GM18498 (cell line): ENCODE measurements around the gene LRRC37A3.
"Not testable (repeated sequence)": the region's sequence is repeated elsewhere in the genome, so short reads cannot be mapped to it uniquely, and the experiment has no call there.

Source experiments
- ATAC-seq: cut with Tn5 transposase; IDR thresholded peaks from one replicate; pipeline ENCODE4 v1.9.1; 2021; ENCODE audit warnings: mild to moderate bottlenecking, moderate library complexity; ENCODE audit not compliant: unreplicated experiment

Gene LRRC37A3

GRCh38 chr17:64927444-64927843 is 8.2 kb upstream of the LRRC37A3 start:
- peak; percentile 61 for ATAC-seq

GRCh38 chr17:64926430-64926829 is 7.2 kb upstream of the LRRC37A3 start:
- ATAC-seq = not testable (repeated sequence)

DNA sequence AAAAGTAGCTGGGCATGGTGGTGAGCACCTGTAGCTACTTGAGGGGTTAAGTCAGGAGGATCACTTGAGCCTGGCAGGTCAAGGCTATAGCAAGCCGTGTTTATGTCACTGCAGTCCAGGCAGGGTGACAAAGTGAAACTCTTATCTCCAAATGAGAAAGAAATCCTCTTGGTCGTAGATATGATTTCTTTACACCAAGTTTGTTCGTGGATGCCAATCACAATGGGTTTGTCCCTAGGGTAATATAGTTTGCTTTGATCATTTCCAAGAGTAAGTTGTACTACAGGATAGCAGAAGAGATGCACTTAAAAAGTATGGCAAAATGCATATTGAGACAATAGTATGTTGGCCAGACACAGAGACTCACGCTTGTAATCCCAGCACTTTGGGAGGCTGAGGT is 6.0 kb upstream of the LRRC37A3 start:
- not testable (repeated sequence) for ATAC-seq

DNA sequence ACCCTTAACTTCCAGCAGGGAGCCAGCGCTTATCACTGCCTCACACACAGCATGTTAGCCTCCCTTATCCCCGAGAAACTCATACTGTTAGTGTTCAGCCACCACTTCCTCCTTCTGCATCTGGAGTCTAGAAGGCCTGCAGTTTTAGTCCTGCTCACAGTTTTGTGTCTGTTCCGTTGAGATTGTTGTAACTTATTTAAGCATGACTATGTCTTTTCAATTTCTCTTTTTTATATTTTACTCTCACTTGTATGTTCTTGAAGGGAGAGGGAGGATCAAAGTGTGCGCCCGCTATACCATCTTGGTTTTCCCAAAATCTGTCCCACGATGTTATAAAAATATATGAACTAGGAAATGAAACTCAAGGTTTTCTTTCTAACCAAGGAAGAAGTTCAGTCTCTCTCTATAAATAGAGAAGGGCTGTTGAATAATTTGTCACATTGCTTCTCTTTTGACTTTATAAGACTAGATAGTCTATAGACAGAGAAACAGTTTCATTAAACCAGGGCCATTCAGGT is 3.8 kb upstream of the LRRC37A3 start:
- ATAC-seq = peak; percentile 25

DNA sequence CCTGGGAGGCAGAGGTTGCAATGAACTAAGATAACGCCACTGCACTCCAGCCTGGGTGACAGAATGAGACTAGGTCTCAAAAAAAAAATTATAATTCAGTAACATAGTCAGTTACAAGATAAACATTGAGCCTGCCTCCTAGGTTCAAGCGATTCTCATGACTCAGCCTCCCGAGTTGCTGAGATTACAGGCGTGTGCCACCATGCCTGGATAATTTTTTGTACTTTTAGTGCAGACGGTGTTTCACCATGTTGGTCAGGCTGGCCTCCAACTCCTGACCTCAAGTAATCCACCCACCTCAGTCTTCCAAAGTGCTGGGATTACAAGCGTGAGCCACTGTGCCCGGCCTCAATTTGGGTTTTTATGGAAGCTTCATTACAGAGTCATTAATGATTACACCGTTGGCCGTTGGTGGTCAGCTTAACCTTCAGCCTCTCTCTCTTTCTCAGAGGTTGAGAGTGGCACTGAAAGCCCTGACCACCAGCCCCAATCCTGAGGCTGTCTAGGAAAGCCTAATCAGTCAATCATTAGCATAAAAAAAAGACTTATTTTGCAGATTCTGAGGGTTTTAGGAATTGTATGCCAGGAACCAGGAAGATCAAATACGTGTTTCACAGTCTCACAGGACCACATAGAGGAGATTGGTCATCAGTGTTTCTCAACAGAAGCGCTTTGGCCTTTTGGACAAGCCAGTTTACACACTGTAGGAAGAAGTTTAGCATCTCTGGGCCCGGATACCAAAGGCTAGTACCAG is 1.3 kb upstream of the LRRC37A3 start:
- ATAC-seq = no peak

DNA sequence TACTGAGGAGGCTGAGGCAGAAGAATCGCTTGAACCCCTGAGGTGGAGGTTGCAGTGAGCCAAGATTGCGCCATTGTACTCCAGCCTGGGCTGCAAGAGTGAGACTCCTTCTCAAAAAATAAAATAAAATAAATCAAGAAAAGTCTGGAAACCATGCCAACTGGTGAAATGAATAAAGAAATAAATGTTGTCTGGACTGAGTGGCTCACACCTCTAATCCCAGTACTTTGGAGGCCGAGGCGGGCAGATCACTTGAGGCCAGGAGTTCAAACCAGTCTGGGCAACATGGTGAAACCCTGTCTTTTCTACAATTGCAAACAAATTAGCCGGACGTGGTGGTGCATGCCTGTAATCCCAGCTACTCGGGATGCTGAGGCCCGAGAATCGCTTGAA is 744 bp upstream of the LRRC37A3 start:
- ATAC-seq = no peak

DNA sequence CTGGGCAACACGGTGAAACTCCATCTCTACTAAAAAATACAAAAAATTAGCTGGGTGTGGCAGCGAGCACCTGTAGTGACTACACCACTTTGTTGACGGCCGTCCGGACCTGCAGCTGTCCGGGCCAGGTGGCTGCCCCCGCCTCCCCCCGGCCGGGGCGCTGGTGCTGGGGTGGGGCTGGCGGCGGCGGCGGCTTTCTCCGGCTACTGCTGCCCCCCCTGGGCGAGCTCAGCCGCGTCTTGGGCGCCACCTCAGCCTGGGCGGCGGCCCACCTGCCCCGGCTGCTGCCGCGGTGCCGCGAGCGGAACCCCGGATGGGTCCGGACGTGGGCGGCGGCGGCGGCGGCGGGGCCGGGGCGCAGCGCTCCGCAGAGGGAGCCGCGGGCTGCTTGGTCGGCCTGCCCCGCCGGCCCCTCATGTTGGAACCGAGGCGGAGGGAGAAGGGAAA is 413 bp downstream of the LRRC37A3 start:
- ATAC-seq = peak; percentile 57

- not testable (repeated sequence) for ATAC-seq
These were observed 1.7 kb downstream of the LRRC37A3 start for GRCh38 chr17:64917540-64917939.

DNA sequence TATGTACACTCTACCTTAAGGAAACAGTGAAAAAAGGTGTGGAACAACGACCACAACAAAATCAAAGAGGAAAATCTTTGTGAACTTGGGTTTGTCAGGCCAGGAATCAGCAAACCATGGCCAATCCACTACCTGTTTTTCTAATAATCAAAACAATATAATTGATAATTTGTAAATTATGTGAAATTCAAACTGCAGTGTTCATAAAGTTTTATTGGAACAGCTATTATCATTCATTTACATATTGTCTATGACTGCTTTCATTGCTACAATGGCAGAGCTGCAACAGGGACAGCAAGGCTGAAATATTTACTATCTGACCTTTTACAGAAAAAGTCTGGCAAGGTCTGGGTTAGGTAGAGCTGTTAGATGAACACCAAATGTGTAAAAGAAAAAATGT is 4.0 kb downstream of the LRRC37A3 start:
- not testable (repeated sequence) for ATAC-seq

DNA sequence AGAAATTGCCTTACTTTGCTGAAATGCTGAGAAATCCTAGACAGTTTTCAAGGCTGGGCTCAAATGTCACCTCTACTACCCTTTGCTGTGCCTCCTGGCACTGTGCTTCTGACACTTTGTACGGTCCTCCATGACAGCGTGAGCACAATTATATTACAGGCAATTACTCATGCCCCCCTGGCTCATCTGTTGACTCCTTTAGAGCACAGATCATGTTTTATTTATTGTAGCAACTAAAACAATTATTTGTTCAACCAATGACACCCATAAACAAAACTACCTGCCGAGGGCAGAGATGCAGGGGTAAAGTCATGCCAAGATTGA is 9.1 kb downstream of the LRRC37A3 start:
- ATAC-seq = not testable (repeated sequence)

DNA sequence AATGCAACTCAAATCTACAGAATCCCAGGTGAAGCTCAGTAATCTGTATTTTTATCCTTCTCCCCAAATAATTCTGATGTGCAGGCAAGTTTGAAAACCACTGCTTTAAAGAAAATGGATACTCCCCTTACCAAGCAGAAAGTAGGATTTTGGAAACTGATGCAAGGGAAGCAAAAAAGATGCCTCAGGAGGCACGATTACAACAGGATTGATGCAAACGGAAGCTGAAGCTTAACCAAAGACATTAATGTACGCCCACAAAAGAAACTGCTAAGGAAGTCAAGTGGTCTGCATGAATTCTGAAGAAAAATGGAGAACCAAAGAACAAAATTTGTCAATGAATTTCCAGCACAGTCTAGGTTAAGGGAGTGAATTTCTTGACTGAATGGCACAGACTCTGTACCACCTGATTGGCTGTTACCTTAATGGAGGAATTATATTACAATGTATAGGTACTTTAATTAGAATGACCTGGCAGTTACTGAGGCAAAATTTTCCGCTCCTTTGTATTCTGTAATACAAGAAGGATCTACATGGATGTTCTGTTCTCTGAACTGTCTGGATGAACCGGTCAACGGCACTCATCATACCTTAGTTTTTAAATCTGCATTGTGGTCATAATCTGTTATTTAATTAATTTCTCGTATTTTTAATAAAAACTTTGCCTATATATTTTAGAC is 9.6 kb downstream of the LRRC37A3 start:
- ATAC-seq = not testable (repeated sequence)

DNA sequence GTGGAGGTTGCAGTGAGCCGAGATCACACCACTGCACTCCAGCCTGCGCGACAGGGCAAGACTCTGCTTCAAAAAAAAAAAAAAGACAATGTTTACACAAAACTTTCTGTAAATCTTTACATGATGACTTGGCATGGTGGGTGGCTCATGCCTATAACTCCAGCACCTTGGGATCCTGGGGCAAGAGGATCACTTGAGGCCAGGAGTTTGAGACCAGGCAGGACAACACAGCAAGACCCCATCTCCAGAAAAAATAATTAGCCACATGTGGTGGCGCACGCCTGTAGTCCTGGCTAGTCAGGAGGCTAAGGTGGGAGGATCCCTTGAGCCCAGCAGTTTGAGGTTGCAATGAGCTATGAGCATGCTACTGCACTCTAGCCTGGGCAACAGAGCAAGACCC is 15.2 kb downstream of the LRRC37A3 start:
- ATAC-seq = not testable (repeated sequence)

- not testable (repeated sequence) for ATAC-seq
These were observed 22.1 kb downstream of the LRRC37A3 start for GRCh38 chr17:64897136-64897535.

DNA sequence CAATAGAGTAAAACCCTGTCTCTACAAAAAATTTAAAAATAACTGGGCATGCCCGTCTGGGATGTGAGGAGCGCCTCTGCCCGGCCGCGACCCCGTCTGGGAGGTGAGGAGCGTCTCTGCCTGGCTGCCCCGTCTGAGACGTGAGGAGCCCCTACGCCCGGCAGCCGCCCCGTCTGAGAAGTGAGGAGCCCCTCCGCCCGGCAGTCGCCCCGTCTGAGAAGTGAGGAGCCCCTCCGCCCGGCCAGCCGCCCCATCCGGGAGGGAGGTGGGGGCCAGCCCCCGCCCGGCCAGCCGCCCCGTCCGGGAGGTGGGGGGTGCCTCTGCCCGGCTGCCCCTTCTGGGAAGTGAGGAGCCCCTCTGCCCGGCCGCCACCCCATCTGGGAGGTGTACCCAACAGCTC is 45.1 kb downstream of the LRRC37A3 start:
- not testable (repeated sequence) for ATAC-seq

DNA sequence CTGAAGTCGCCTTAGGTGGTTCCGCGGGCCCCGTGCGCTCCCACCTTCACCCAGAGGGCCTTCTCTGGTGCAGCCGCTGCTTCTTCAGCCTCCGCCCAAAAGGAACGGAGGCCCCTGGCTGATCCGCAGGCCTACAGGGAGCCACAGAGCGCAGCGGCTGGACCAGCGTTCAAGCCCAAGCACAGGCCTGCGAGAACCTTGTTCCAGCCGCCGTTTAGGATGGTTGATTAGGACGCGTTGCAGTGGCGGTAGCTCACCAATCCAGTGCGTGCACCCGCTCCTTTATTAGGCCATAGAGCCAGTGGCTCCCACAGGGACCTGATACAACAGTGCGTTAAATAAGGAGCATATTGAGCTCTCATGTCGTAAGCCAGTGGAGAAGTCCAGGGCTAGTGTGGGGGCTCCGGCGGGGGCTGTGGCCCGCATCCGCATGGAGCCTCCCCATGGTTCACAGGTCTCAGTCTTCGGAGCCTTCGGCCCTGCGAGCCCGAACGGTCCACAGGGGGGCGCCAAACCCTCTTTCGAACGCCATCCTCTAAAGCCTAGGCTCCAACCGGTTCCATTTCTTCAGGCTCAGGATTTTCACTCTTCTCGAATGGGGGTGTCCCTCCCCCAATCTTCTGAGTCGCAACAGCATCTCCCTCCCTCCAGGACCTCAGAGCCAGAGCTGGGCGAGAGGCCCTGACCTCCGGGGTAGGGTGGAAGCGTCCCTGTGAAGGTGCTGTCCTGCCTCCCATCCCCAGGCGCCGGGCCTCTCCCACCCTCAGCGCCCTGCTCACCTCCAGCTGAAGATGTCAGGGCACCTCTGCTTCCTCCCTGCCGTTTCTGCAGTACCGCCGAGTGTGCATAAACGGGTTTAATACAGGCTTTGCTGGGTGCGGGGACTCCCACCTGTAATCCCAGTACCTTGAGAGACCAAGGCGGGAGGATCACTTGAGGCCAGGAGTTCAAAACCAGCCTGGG is 71.5 kb downstream of the LRRC37A3 start:
- not testable (repeated sequence) for ATAC-seq

DNA sequence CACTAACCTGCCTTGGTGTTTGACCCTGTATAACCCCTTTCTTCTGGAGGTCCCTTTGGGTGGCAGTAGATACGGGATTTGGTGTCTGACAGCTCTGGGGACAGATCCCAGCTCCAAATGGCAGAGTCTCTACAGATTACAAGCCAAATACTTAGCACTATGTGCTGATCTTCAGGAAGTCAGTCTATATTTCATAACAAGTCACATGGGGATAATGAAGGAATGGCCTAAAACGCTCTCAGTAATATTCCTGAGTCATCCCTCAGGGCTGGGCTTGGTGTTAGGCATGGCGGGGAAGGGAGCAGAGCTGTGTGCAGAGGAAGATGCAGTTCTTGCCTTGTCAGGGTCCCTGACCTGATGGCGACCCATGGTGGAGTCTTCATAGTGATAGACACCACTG is 72.4 kb downstream of the LRRC37A3 start:
- not testable (repeated sequence) for ATAC-seq

DNA sequence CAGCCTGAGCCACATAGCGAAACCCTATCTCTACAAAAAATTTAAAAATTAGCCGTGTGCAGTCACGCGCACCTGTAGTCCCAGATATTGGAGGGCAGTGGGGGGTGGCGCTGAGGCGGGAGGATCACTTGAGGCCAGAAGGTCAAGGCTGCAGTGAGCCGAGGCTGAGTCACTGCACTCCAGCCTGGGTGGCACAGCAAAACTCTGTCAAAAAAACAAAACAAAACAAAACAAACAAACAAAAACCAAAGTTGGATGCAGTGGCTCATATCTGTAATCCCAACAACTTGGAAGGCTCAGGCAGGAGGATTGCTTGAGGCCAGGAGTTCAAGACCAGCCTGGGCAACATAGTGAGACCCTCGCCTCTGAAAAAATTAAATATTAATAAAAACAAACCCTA is 75.4 kb downstream of the LRRC37A3 start:
- ATAC-seq = not testable (repeated sequence)

DNA sequence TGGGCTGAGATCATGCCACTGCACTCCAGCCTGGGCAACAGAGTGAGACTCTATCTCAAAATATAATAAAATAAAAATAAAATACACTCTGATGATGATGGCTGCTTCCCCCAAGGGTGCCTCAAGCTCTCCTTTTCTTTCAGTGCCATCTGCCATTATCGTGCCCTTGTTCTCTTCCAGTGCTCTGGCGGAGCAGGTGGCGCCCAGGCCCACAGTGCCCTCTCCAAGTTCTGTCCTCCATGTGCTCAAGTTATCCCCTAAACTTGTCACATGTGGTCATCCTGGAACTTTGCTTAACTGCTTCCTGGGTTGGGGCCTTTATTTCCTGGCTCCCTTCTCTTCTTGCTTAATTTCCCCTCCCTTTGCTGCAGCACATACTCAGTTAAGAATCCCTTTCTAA is 76.4 kb downstream of the LRRC37A3 start:
- ATAC-seq = not testable (repeated sequence)

- not testable (repeated sequence) for ATAC-seq
These were observed 78.3 kb downstream of the LRRC37A3 start for GRCh38 chr17:64840960-64841359.

GRCh38 chr17:64838513-64838912 is 80.8 kb downstream of the LRRC37A3 start:
- ATAC-seq = not testable (repeated sequence)
